HG03342 (cell line): ENCODE measurements around the gene RNF213.
"Not testable (repeated sequence)": the region's sequence is repeated elsewhere in the genome, so short reads cannot be mapped to it uniquely, and the experiment has no call there.

Experiments
- ATAC-seq: cut with Tn5 transposase; IDR thresholded peaks from one replicate; pipeline ENCODE4 v1.9.1; 2021; ENCODE audit warnings: mild to moderate bottlenecking, moderate library complexity; ENCODE audit not compliant: unreplicated experiment

Gene RNF213

GRCh38 chr17:80291691-80292487 is 31.2 kb downstream of the RNF213 start:
- ATAC-seq, result no peak

DNA sequence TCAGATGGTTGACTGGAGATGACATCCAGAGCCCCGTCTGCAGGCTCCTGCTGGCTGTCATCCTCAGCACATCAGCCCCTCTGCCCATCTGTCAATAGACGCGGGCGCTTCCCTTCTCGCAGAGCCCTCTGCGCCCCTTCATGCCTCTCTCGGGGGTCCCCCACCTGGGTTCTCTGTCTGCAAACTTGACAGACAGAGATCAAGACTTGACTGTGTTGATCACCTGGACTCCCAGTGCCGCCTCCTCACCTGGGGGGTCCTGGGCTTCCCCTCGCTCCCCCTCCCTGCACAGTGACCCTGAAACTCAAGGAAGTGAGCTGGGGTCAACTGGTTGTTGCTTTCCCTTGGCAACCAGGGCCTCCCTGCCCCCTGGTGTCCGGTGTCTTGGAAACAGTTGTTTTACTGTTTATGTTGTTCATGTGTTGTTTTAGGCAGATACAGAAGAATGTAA is 31.9 kb downstream of the RNF213 start:
- ATAC-seq, result no peak

DNA sequence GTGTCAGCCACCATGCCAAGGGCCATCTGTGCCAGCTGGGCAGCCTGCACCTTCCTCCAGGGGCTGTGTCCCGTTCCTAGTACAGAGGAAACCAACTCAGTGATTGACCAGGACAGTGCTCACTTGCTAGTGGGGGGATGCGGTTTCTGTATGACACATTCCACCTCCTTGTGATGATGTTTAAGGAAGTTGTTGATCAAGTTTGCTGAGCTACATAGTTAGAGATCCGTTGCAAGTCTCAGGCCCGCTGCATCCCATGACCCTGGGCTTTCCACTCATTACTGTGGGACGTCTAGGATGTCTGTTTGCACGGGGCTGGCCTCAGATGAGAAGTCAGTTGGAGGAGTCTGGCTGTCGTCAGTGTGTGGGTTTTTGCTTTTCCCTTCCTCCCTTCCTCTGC is 33.6 kb downstream of the RNF213 start:
- ATAC-seq, result no peak

GRCh38 chr17:80294653-80295052 is 34.0 kb downstream of the RNF213 start:
- ATAC-seq, result no peak

- no peak for ATAC-seq
Measured at GRCh38 chr17:80295146-80295545, 34.5 kb downstream of the RNF213 start.

- no peak for ATAC-seq
Measured at GRCh38 chr17:80295559-80295958, 34.9 kb downstream of the RNF213 start.

- ATAC-seq, result no peak
Measured at GRCh38 chr17:80296221-80296620, 35.6 kb downstream of the RNF213 start.

GRCh38 chr17:80297996-80298560 is 37.4 kb downstream of the RNF213 start:
- ATAC-seq, result no peak

- ATAC-seq, result not testable (repeated sequence)
Measured at GRCh38 chr17:80299350-80300100, 38.9 kb downstream of the RNF213 start.

DNA sequence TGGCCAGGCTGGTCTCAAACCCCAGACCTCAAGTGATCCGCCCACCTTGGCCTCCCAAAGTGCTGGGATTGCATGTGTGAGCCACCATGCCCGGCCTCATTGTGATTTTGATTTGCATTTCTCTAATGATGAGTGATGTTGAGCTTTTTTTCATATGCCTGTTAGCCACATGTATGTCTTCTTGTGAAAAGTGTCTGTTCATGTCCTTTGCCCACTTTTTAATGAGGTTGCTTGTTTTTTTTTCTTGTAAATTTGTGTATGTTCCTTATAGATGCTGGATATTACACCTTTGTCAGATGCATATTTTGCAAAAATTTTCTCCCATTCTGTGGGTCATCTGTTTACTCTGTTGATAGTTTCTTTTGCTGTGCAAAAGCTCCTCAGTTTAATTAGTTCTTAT is 40.1 kb downstream of the RNF213 start:
- not testable (repeated sequence) for ATAC-seq

DNA sequence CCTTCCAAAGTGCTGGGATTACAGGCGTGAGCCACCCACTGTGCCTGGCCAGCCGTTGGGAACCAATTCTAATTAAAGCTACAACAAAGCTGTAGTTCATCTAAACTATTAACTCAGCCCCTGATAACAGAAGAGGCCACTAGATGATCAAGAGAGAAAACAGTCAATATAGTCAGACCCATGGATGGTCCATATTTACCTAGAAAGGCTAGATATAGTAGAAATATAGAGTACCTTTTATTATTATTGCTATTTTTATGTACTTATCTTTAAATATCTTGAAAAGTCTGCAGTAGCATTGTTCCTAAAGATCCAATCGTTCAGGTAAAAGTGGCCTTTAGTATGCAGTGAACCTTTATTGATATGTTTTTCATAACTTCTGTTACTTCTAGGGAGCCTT is 43.2 kb downstream of the RNF213 start:
- no peak for ATAC-seq

GRCh38 chr17:80307994-80308691 is 47.5 kb downstream of the RNF213 start:
- ATAC-seq, result no peak

DNA sequence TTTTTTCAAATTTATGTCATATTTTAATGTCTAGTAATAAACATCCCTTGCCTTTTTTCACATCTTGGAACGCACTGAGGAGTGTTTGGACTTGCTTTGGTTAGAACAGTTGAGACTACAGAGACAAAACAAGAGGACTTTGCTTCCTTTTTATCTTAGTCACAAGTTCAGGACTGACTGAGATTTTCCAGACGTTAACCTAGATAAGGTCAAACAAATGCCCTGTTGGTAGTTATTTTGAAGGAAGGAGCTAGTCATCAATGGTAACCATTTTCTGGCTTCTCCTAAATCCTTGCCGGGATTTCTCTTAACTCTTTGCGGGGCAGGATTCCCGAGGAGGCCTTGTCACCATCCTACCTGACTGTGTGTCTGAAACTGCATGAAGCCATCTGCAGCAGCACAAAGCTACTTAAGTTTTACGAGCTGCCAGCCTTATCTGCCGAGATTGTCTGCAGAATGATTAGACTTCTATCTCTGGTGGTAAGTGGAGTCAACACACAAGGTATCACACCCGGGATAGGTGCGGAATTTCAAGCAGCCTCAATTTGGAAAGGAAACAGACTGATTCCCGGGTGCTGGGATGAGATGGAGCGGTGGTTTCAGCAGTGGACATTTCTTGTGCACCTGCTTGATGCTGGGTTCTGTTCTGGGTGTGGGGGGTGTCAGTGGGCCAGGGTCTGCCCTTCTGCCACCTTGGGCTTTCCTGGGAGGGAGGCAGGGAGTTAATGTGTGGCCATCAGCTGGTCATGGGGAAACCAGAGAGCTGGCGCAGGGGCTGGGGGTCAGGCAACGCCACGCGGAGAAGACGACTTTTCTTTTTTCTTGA is 48.3 kb downstream of the RNF213 start:
- no peak for ATAC-seq

- no peak for ATAC-seq
Measured at GRCh38 chr17:80311216-80311827, 50.7 kb downstream of the RNF213 start.

DNA sequence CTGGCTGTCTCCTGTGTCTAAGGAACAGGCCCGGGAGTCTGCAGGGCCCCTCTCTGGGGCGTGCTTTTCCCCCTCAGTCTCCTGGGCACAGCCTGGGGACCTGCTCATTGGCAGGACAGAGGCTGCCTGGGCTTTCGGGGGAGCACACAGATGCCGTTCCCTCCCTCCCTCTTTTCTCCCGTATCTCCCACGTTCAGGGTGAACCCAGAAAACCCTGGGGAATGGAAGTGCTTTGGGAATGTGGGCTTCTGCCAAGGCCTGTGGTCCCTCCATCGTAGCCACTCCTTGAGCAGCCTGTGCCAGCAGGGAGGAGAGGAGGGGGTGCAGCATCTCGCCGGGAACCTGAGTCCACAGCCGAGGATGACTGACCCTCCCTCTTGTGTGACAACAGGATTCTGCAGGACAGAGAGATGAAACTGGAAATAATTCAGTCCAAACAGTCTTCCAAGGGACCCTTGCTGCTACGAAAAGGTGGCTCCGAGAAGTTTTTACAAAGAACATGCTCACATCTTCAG is 52.0 kb downstream of the RNF213 start:
- ATAC-seq, result no peak

DNA sequence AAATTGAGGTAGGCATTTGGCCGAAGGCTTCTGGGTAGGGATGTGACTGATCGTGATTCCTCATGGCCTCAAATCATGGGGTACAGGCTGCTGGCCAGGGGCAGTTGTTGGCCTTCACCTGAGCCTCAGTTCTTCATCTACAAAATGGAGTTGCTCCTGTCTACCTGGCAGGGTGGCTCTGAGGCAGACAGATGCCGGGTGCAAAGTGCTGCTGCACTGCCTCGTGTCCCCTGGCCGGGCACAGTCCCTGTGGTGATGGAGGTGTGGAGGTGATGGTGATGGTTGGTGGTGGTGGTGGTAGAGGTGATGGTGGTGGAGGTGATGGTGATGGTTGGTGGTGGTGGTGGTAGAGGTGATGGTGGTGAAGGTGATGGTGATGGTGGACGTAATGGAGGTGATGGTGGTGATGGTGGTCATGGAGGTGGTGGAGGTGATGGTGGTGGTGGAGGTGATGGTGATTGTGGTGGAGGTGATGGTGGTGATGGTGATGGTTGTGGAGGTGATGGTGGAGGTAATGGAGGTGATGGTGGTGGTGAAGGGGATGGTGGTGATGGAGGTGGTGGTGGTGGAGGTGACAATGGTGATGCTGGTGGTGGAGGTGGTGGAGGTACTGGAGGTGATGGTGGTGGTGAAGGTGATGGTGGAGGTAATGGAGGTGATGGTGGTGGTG is 52.6 kb downstream of the RNF213 start:
- no peak for ATAC-seq

DNA sequence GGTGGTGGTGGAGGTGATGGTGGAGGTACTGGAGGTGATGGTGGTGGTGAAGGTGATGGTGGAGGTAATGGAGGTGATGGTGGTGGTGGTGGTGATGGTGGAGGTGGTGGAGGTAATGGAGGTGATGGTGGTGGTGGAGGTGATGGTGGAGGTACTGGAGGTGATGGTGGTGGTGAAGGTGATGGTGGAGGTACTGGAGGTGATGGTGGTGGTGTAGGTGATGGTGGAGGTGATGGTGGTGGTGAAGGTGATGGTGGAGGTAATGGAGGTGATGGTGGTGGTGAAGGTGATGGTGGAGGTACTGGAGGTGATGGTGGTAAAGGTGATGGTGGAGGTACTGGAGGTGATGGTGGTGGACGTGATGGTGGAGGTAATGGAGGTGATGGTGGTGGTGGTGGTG is 53.3 kb downstream of the RNF213 start:
- not testable (repeated sequence) for ATAC-seq

DNA sequence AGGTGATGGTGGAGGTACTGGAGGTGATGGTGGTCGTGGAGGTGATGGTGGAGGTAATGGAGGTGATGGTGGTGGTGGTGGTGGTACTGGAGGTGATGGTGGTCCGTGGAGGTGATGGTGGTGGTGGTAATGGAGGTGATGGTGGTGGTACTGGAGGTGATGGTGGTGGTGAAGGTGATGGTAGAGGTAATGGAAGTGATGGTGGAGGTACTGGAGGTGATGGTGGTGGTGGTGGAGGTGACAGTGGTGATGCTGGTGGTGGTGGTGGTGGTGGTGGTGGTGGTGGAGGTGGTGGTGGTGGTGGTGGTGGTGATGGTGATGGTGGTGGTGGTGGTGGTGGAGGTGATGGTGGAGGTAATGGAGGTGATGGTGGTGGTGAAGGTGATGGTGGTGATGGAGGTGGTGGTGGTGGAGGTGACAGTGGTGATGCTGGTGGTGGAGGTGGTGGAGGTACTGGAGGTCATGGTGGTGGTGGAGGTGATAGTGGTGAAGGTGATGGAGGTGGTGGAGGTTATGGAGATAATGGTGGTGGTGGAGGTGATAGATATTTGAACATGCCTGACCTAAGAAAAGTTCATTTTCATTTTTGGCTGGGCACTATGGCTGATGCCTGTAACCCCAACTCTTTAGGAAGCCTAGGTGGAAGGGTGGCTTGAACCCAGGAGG is 55.0 kb downstream of the RNF213 start:
- ATAC-seq, result no peak

- ATAC-seq, result no peak
Measured at GRCh38 chr17:80316431-80316830, 55.8 kb downstream of the RNF213 start.
